H9 (cell line): Measurements from ENCODE around the gene GAL3ST3. TPM values are rescaled to one million over a fixed set of nuclear protein-coding genes. Genes with fewer than 3 reads are reported as not detected.

ENCODE experiments used
- DNase-seq: peaks from one replicate; pipeline ENCODE4 v3.0.0-alpha.2; 2017
- H2AFZ ChIP-seq: one replicate; pipeline ENCODE4 v1.6.1; 2013; ENCODE audit warnings: mild to moderate bottlenecking, low read length, control low read depth, moderate library complexity
- H2AK5ac ChIP-seq: 2 replicates; pipeline ENCODE4 v1.6.1; 2013; ENCODE audit warnings: low read length, control low read depth, mixed read lengths; ENCODE audit not compliant: insufficient read length
- H2BK120ac ChIP-seq: one replicate; pipeline ENCODE4 v1.6.1; 2013; ENCODE audit warnings: low read depth, mild to moderate bottlenecking, low read length, control low read depth, inconsistent platforms; ENCODE audit not compliant: poor library complexity, severe bottlenecking
- H2BK12ac ChIP-seq: 2 replicates; pipeline ENCODE4 v1.6.1; 2013; ENCODE audit warnings: low read length, control low read depth, mixed read lengths, low read depth; ENCODE audit not compliant: insufficient read length
- H2BK15ac ChIP-seq: 2 replicates; pipeline ENCODE4 v1.6.1; 2013; ENCODE audit warnings: low read depth, low read length, control low read depth
- H2BK20ac ChIP-seq: one replicate; pipeline ENCODE4 v1.6.1; 2013; ENCODE audit warnings: low read depth, mild to moderate bottlenecking, low read length, control low read depth, inconsistent platforms; ENCODE audit not compliant: poor library complexity, severe bottlenecking
- H2BK5ac ChIP-seq: 2 replicates; pipeline ENCODE4 v1.6.1; 2013; ENCODE audit warnings: low read length, control low read depth, mixed read lengths; ENCODE audit not compliant: insufficient read length
- H3K14ac ChIP-seq: 2 replicates; pipeline ENCODE4 v1.6.1; 2013; ENCODE audit warnings: low read length, control low read depth; ENCODE audit not compliant: insufficient read depth
- H3K18ac ChIP-seq: 2 replicates; pipeline ENCODE4 v1.6.1; 2013; ENCODE audit warnings: low read depth, mild to moderate bottlenecking, mixed read lengths, low read length, control low read depth; ENCODE audit not compliant: insufficient read length
- H3K23ac ChIP-seq: 2 replicates; pipeline ENCODE4 v1.6.1; 2013; ENCODE audit warnings: low read length, control low read depth, mixed read lengths, low read depth; ENCODE audit not compliant: insufficient read length
- H3K23me2 ChIP-seq: 2 replicates; pipeline ENCODE4 v1.6.1; 2013; ENCODE audit warnings: low read depth, mild to moderate bottlenecking, mixed read lengths, low read length, control low read depth; ENCODE audit not compliant: insufficient read length, poor library complexity, severe bottlenecking
- H3K27ac ChIP-seq: 2 replicates; pipeline ENCODE4 v1.5.1; 2013; ENCODE audit warnings: low read length, control low read depth, mixed read lengths, low read depth; ENCODE audit not compliant: insufficient read length
- H3K27me3 ChIP-seq: 2 replicates; pipeline ENCODE4 v1.6.1; 2013; ENCODE audit warnings: low read length, control low read depth, inconsistent platforms; ENCODE audit not compliant: insufficient read depth
- H3K4ac ChIP-seq: 2 replicates; pipeline ENCODE4 v1.6.1; 2013; ENCODE audit warnings: low read depth, mild to moderate bottlenecking, control low read depth, inconsistent platforms, low read length, moderate library complexity
- H3K4me1 ChIP-seq: 2 replicates; pipeline ENCODE4 v1.6.1; 2013; ENCODE audit warnings: low read length, control low read depth, inconsistent platforms; ENCODE audit not compliant: insufficient read depth
- H3K4me2 ChIP-seq: 2 replicates; pipeline ENCODE4 v1.6.1; 2013; ENCODE audit warnings: low read length, control low read depth, mixed read lengths; ENCODE audit not compliant: insufficient read length, insufficient read depth
- H3K56ac ChIP-seq: 2 replicates; pipeline ENCODE4 v1.6.1; 2013; ENCODE audit warnings: low read depth, mild to moderate bottlenecking, mixed read lengths, low read length, control low read depth; ENCODE audit not compliant: insufficient read length
- H3K79me1 ChIP-seq: 2 replicates; pipeline ENCODE4 v1.6.1; 2013; ENCODE audit warnings: low read depth, mild to moderate bottlenecking, moderate library complexity, low read length, control low read depth, inconsistent platforms; ENCODE audit not compliant: insufficient read depth, poor library complexity, severe bottlenecking
- H3K79me2 ChIP-seq: 2 replicates; pipeline ENCODE4 v1.6.1; 2013; ENCODE audit warnings: low read length, control low read depth, inconsistent platforms; ENCODE audit not compliant: insufficient read depth
- H3K9ac ChIP-seq: 2 replicates; pipeline ENCODE4 v1.6.1; 2013; ENCODE audit warnings: low read length, control low read depth, mixed read lengths; ENCODE audit not compliant: insufficient read length; ENCODE audit errors: extremely low read depth
- H3K9me3 ChIP-seq: one replicate; pipeline ENCODE4 v1.6.1; 2013; ENCODE audit warnings: low read depth, low read length, inconsistent platforms; ENCODE audit not compliant: control insufficient read depth
- H3T11ph ChIP-seq: one replicate; pipeline ENCODE4 v1.6.1; 2013; ENCODE audit warnings: mild to moderate bottlenecking, low read length, control low read depth, inconsistent platforms
- H4K20me1 ChIP-seq: one replicate; pipeline ENCODE4 v1.6.1; 2013; ENCODE audit not compliant: control insufficient read depth, insufficient read length, insufficient read depth
- H4K5ac ChIP-seq: 2 replicates; pipeline ENCODE4 v1.6.1; 2013; ENCODE audit warnings: low read depth, mild to moderate bottlenecking, mixed read lengths, low read length, control low read depth; ENCODE audit not compliant: insufficient read length
- H4K8ac ChIP-seq: replicated peaks from 2 replicates; pipeline ENCODE4 v1.6.1; 2013; ENCODE audit warnings: low read length, control low read depth, mixed read lengths, low read depth; ENCODE audit not compliant: insufficient read length
- H4K91ac ChIP-seq: 2 replicates; pipeline ENCODE4 v1.6.1; 2013; ENCODE audit warnings: low read depth, mild to moderate bottlenecking, moderate library complexity, mixed read lengths, low read length, control low read depth; ENCODE audit not compliant: insufficient read length
- H3K27ac Mint-ChIP-seq, 3 experiments: 2 replicates in 2 of 3; 3 replicates in 1 of 3; pipeline ENCODE4 v1.8.0; 2020 to 2021; ENCODE audit warnings: mixed read lengths in 3 of 3, mild to moderate bottlenecking in 1 of 3, moderate library complexity in 1 of 3
- H3K27me3 Mint-ChIP-seq: 2 replicates; pipeline ENCODE4 v1.8.0; 2021; ENCODE audit warnings: low read depth, mild to moderate bottlenecking, moderate library complexity, mixed read lengths
- H3K36me3 Mint-ChIP-seq, 3 experiments: 2 replicates in 2 of 3; 3 replicates in 1 of 3; pipeline ENCODE4 v1.8.0; 2020 to 2021; ENCODE audit warnings: low read depth in 3 of 3, mixed read lengths in 3 of 3; ENCODE audit not compliant: insufficient read depth in 1 of 3
- H3K4me1 Mint-ChIP-seq, 2 experiments: 2 replicates each; pipeline ENCODE4 v1.8.0; 2020; ENCODE audit warnings: mixed read lengths in 2 of 2
- H3K4me3 Mint-ChIP-seq, 2 experiments: 2 replicates in 1 of 2; 3 replicates in 1 of 2; pipeline ENCODE4 v1.8.0; 2020 to 2021; ENCODE audit warnings: mild to moderate bottlenecking in 2 of 2, mixed read lengths in 2 of 2, moderate library complexity in 1 of 2
- H3K9me3 Mint-ChIP-seq, 2 experiments: 2 replicates in 1 of 2; 3 replicates in 1 of 2; pipeline ENCODE4 v1.8.0; 2020; ENCODE audit warnings: mild to moderate bottlenecking in 2 of 2, mixed read lengths in 2 of 2, moderate library complexity in 1 of 2
- WGBS: extraction: QIAGEN DNeasy Blood & Tissue Kit; methylation state at CpG from one replicate; pipeline ENCODE4 v1.1.7; 2013; ENCODE audit warnings: missing lambda C conversion rate, low lambda C conversion rate, mixed read lengths; ENCODE audit not compliant: insufficient read length; ENCODE audit errors: extremely low coverage; 5-methylcytosine and 5-hydroxymethylcytosine counted together
- total RNA-seq: library from RNA; stranded (reverse); gene quantifications from 2 replicates; pipeline ENCODE4 v1.2.1, GENCODE V29; 2021
- TF ChIP-seq, protein P1 (sequence below): fragments of 200-600 bp; sonication (generic); conservative IDR thresholded peaks from 3 replicates; pipeline ENCODE4 v1.8.0; 2021; ENCODE audit warnings: antibody characterized with exemption, mild to moderate bottlenecking

GAL3ST3 gene
- total RNA-seq, 1 experiment from 2014 or later: 17.2 TPM

DNA sequence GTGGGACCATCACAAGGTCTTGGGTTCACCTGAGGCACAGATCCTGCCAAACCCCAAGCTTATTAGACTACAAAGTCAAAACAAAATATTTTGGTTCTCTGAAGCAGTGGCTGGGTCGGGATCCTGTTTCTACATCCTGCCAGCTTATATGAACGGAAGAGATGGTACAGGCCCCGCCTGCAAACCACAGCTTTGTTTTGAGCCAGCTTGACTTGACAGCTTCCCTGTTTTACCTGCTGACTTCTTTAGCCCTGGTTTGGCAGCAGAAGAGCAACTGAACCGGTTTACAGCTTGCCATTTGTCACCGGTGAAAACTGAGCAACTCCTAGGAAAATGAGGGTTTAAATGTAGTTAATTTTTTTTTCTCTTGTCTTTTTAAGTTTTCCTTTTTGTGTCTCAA lies 32.5 kb upstream of the GAL3ST3 start:
- Histone ChIP-seq H3K18ac (no peak overlapping the region), H2BK20ac (no peak overlapping the region), H4K91ac (no peak overlapping the region), H3K27ac (no peak overlapping the region), H3K4ac (no peak overlapping the region), H4K5ac (no peak overlapping the region), H4K20me1 (no peaks in the 10 kb centered on the region), H2BK5ac (no peak overlapping the region), H2AFZ (no peak overlapping the region), H3K27me3 (no peaks in the 10 kb centered on the region), H3K14ac (no peak overlapping the region), H3K4me2 (no peak overlapping the region), H3K23ac (no peak overlapping the region), H3K56ac (no peak overlapping the region), H4K8ac (no peak overlapping the region), H2BK12ac (no peak overlapping the region), H3K9me3 (no peaks in the 10 kb centered on the region), H3K79me2 (no peaks in the 10 kb centered on the region), H3K9ac (no peak overlapping the region), H2BK15ac (no peak overlapping the region), H2AK5ac (no peak overlapping the region), H3K79me1 (no peaks in the 10 kb centered on the region), H2BK120ac (no peak overlapping the region), H3T11ph (no peak overlapping the region), H3K23me2 (no peaks in the 10 kb centered on the region), H3K4me1 (no peaks in the 10 kb centered on the region)
- Mint-ChIP-seq H3K4me1 (no peaks in the 10 kb centered on the region; a peak in 1 of 4 replicates), H3K27me3 (no peaks in the 10 kb centered on the region), H3K4me3 (no peak overlapping the region), H3K9me3 (no peaks in the 10 kb centered on the region), H3K36me3 (no peaks in the 10 kb centered on the region), H3K27ac (no peak overlapping the region; a peak in 1 of 7 replicates)
- WGBS: no CpG with 5 or more reads among the region's 5 CpGs
- DNase-seq: no peak
- TF ChIP-seq, protein P1, sequence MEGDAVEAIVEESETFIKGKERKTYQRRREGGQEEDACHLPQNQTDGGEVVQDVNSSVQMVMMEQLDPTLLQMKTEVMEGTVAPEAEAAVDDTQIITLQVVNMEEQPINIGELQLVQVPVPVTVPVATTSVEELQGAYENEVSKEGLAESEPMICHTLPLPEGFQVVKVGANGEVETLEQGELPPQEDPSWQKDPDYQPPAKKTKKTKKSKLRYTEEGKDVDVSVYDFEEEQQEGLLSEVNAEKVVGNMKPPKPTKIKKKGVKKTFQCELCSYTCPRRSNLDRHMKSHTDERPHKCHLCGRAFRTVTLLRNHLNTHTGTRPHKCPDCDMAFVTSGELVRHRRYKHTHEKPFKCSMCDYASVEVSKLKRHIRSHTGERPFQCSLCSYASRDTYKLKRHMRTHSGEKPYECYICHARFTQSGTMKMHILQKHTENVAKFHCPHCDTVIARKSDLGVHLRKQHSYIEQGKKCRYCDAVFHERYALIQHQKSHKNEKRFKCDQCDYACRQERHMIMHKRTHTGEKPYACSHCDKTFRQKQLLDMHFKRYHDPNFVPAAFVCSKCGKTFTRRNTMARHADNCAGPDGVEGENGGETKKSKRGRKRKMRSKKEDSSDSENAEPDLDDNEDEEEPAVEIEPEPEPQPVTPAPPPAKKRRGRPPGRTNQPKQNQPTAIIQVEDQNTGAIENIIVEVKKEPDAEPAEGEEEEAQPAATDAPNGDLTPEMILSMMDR: no peak
